Osteoblast (primary cell): ENCODE measurements around the gene RNF217. TPM values are rescaled to one million over a fixed set of nuclear protein-coding genes. Genes with fewer than 3 reads are reported as not detected.
"Not testable (repeated sequence)": the region's sequence is repeated elsewhere in the genome, so short reads cannot be mapped to it uniquely, and the experiment has no call there.

Source experiments
- DNase-seq: peaks from one replicate; pipeline ENCODE4 v3.0.0; 2011; ENCODE audit warnings: low spot score, mixed read lengths; ENCODE audit not compliant: insufficient read length; ENCODE audit errors: missing footprints
- H2AFZ ChIP-seq: 2 replicates; pipeline ENCODE4 v1.6.0; 2011; ENCODE audit warnings: mild to moderate bottlenecking, low read length
- H3K27ac ChIP-seq: 2 replicates; pipeline ENCODE4 v1.5.1; 2011; ENCODE audit warnings: mild to moderate bottlenecking, low read depth, low read length, moderate library complexity
- H3K27me3 ChIP-seq: 2 replicates; pipeline ENCODE4 v1.6.0; 2012; ENCODE audit warnings: mild to moderate bottlenecking, control low read depth, inconsistent platforms, low read length, moderate library complexity; ENCODE audit not compliant: insufficient read depth
- H3K36me3 ChIP-seq: 2 replicates; pipeline ENCODE4 v1.5.1; 2011; ENCODE audit warnings: mild to moderate bottlenecking, low read length, control low read depth, moderate library complexity; ENCODE audit not compliant: insufficient read depth
- H3K4me1 ChIP-seq: 2 replicates; pipeline ENCODE4 v1.5.1; 2011; ENCODE audit warnings: mild to moderate bottlenecking, low read length, control low read depth, moderate library complexity; ENCODE audit not compliant: insufficient read depth
- H3K4me2 ChIP-seq: 2 replicates; pipeline ENCODE4 v1.6.0; 2011; ENCODE audit warnings: mild to moderate bottlenecking, low read length; ENCODE audit not compliant: insufficient read depth
- H3K4me3 ChIP-seq: fragments of 200-600 bp; sonication (generic); 3 replicates; pipeline ENCODE4 v1.5.1; 2012; ENCODE audit warnings: mild to moderate bottlenecking, low read length, inconsistent platforms; ENCODE audit not compliant: insufficient read depth
- H3K79me2 ChIP-seq: 2 replicates; pipeline ENCODE4 v1.6.0; 2012; ENCODE audit warnings: mild to moderate bottlenecking, low read length, control low read depth, inconsistent platforms; ENCODE audit not compliant: insufficient read depth
- H3K9me3 ChIP-seq: 2 replicates; pipeline ENCODE4 v1.5.1; 2011; ENCODE audit warnings: low read depth, low read length, control low read depth
- H4K20me1 ChIP-seq: 2 replicates; pipeline ENCODE4 v1.6.0; 2012; ENCODE audit warnings: mild to moderate bottlenecking, low read length, control low read depth; ENCODE audit not compliant: insufficient read depth
- total RNA-seq: library from RNA; depleted of rRNA; stranded (reverse); fragments of >200 nt; gene quantifications from 2 replicates; pipeline ENCODE4 v1.2.3, GENCODE V29; 2012
- TF ChIP-seq, protein P1 (sequence below): IDR thresholded peaks from 2 replicates; pipeline ENCODE4 v1.5.1; 2011; ENCODE audit warnings: mild to moderate bottlenecking, low read depth, low read length, moderate library complexity; ENCODE audit errors: extremely low read depth

RNF217 gene
- total RNA-seq, 1 donor = 22.8 TPM

DNA sequence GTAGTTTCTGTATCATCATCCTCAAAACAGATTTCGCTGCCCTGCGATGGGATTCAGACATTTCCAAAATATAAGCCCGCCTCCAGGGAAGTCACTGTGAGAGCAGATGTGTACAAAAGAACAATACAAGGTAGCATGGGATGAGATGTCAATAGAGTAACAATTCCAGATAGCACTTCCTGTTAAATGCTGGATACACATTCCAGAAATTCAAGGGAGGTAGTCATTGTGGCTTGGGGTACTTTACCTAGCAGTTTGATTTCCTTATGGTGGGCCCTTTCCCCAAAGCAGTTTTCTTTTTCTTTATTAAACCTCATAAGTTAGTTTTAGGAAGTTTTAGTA is 2.5 kb downstream of the RNF217 start:
- peaks cover 76% of the 10 kb centered on the region for H3K79me2 ChIP-seq
- peaks cover 13% of the 10 kb centered on the region for H4K20me1 ChIP-seq
- peak; percentile 19 for DNase-seq
- H3K9me3 ChIP-seq = no peaks in the 10 kb centered on the region
- peak overlapping the region; percentile 90 for H3K4me3 ChIP-seq
- TF ChIP-seq, protein P1, sequence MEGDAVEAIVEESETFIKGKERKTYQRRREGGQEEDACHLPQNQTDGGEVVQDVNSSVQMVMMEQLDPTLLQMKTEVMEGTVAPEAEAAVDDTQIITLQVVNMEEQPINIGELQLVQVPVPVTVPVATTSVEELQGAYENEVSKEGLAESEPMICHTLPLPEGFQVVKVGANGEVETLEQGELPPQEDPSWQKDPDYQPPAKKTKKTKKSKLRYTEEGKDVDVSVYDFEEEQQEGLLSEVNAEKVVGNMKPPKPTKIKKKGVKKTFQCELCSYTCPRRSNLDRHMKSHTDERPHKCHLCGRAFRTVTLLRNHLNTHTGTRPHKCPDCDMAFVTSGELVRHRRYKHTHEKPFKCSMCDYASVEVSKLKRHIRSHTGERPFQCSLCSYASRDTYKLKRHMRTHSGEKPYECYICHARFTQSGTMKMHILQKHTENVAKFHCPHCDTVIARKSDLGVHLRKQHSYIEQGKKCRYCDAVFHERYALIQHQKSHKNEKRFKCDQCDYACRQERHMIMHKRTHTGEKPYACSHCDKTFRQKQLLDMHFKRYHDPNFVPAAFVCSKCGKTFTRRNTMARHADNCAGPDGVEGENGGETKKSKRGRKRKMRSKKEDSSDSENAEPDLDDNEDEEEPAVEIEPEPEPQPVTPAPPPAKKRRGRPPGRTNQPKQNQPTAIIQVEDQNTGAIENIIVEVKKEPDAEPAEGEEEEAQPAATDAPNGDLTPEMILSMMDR = no peak
- peak overlapping the region; percentile 89 for H3K27ac ChIP-seq
- no peaks in the 10 kb centered on the region for H3K27me3 ChIP-seq
- H3K4me2 ChIP-seq = peak overlapping the region; percentile 94
- H2AFZ ChIP-seq = no peak overlapping the region
- H3K36me3 ChIP-seq = peaks cover 4% of the 10 kb centered on the region
- peaks cover 34% of the 10 kb centered on the region for H3K4me1 ChIP-seq

DNA sequence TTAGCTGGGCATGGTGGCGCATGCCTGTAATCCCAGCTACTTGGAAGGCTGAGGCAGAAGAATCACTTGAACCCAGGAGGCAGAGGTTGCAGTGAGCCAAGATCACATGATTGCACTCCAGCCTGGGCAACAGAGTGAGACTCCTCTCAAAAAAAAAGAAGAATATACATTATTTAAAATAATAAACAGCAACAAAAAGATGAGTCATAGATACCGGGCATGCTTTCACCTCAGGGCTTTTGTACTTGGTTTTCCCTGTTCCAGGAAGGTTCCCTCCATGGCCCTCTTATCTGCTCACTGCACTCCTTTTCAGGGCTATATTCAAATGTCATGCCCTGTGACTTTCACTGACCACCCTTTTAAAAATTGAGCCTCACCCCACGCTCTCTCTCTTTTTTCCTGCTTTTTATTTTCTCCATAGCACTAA is 3.2 kb downstream of the RNF217 start:
- H3K27me3 ChIP-seq, H2AFZ ChIP-seq, H3K36me3 ChIP-seq, H3K9me3 ChIP-seq, H3K27ac ChIP-seq: not testable (repeated sequence)
- peak overlapping the region; percentile 11 for H3K4me3 ChIP-seq
- DNase-seq = peak; percentile 26
- H3K79me2 ChIP-seq = peaks cover 78% of the 10 kb centered on the region
- peaks cover 40% of the 10 kb centered on the region for H3K4me1 ChIP-seq
- H4K20me1 ChIP-seq = peaks cover 17% of the 10 kb centered on the region
- peak overlapping the region; percentile 11 for H3K4me2 ChIP-seq

DNA sequence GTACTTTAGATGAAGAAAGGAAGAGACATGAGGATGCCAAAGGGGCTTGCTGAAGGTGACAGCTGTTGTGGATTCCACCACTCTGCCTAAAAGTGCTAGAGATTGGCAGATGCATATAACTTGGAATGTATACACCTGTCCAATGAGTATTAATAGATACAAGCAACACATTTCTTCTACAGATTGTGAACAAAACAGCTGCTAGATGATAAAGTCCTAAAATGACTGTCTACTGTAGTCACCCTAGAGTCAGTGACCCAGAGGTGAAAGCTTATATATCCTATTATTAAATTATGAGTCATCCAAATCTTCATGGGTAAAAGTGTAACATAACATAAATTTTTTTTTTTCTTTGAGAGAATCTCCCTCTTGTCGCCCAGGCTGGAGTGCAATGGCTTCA is 5.2 kb downstream of the RNF217 start:
- TF ChIP-seq, protein P1 = no peak
- H3K4me1 ChIP-seq = peaks cover 35% of the 10 kb centered on the region
- H4K20me1 ChIP-seq = peaks cover 21% of the 10 kb centered on the region
- peaks cover 90% of the 10 kb centered on the region for H3K79me2 ChIP-seq
- H2AFZ ChIP-seq = no peak overlapping the region
- H3K4me3 ChIP-seq = no peak overlapping the region
- H3K27me3 ChIP-seq = no peaks in the 10 kb centered on the region
- H3K36me3 ChIP-seq = peaks cover 4% of the 10 kb centered on the region
- H3K9me3 ChIP-seq = no peaks in the 10 kb centered on the region
- no peak overlapping the region for H3K4me2 ChIP-seq
- peak overlapping the region; percentile 0 for H3K27ac ChIP-seq
- peak; percentile 38 for DNase-seq

DNA sequence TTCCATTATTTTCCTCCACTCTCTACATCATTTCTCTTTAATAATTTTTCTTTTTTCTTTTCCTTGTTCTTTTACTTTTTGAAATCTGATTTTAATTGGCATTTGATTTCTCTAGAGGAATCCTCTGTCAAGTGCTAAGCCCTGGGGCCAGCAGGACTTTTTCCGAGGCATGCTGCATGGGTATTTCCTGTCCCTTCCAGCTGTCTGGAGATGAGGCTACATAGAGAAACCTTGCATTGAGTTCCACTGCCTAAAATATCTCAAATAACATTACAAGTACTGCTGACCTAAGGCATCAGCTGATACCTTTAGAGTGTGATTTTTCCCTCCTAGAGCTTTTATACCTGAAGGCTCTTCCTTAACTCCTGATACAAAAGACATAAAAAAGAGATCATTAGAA is 6.2 kb downstream of the RNF217 start:
- no peak overlapping the region for H3K27ac ChIP-seq
- DNase-seq = no peak
- no peak overlapping the region for H3K4me3 ChIP-seq
- H2AFZ ChIP-seq = no peak overlapping the region
- peaks cover 35% of the 10 kb centered on the region for H3K4me1 ChIP-seq
- H4K20me1 ChIP-seq = peaks cover 25% of the 10 kb centered on the region
- TF ChIP-seq, protein P1 = no peak
- peaks cover 12% of the 10 kb centered on the region for H3K36me3 ChIP-seq
- H3K4me2 ChIP-seq = no peak overlapping the region
- H3K79me2 ChIP-seq = peaks cover 90% of the 10 kb centered on the region
- no peaks in the 10 kb centered on the region for H3K9me3 ChIP-seq
- no peaks in the 10 kb centered on the region for H3K27me3 ChIP-seq
